OCI-M2 (cell line): ENCODE data around the gene TNFAIP2.
"Not testable (repeated sequence)": the region's sequence is repeated elsewhere in the genome, so short reads cannot be mapped to it uniquely, and the experiment has no call there.

Source experiments
- DNase-seq: peaks from one replicate; lab custom pipeline; 2025; ENCODE audit not compliant: unreplicated experiment; lab: John Stamatoyannopoulos, UW

Gene TNFAIP2

GRCh38 chr14:103107941-103108748 lies 15.1 kb upstream of the TNFAIP2 start:
- DNase-seq, result no peak

DNA sequence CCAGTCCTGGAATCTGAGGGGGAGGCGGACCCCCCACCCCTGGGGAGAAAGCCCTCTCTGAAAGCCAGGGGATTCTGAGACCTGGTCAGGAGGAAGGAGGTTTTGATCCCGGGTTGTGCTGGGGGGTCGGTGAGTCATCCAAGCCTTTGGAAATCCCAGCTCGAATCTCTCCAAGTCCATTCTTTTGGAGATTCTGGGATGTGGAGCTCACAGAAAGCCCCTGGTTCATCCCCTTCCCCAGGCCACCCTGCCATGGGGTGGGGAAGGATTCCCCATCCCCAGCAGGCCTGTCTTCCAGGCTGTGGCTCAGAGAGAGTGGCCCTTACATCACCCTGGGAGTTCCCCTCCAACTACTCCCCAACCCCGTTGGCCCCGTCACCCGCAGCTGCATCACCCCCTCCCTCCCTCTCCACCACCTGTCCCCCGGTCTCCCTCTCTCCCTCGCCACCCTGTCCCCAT lies 14.5 kb upstream of the TNFAIP2 start:
- DNase-seq, result no peak

GRCh38 chr14:103109535-103110441 lies 13.5 kb upstream of the TNFAIP2 start:
- DNase-seq, result no peak

DNA sequence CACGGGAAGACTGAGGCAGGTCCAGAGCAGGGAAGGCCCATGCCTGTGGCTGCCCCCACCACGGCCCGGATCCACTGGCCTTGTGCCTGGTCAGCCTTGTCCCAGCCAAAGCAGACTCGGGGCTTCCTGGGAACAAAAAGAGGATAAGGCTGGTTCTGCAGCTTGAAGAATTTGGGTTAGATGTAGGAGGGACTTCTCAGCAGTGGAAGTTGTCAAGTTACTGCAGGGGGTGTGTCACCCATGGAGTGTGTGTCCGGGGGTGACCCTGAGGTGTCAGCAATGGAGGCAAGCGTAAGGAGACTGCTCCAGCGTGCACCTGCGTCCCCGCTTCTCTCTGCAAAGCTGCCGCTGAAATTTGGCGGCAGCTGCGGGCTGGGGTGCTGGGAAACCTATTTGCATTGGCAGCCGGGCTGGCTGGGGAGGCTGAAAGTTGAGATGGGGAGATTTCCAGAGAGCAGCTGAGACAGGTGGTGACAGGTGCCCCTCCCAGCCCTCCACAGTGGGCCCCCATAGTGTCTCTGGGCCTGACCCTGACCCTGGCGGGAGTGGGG lies 12.5 kb upstream of the TNFAIP2 start:
- no peak for DNase-seq

- no peak for DNase-seq
These were observed 11.9 kb upstream of the TNFAIP2 start for GRCh38 chr14:103111232-103111868.

DNA sequence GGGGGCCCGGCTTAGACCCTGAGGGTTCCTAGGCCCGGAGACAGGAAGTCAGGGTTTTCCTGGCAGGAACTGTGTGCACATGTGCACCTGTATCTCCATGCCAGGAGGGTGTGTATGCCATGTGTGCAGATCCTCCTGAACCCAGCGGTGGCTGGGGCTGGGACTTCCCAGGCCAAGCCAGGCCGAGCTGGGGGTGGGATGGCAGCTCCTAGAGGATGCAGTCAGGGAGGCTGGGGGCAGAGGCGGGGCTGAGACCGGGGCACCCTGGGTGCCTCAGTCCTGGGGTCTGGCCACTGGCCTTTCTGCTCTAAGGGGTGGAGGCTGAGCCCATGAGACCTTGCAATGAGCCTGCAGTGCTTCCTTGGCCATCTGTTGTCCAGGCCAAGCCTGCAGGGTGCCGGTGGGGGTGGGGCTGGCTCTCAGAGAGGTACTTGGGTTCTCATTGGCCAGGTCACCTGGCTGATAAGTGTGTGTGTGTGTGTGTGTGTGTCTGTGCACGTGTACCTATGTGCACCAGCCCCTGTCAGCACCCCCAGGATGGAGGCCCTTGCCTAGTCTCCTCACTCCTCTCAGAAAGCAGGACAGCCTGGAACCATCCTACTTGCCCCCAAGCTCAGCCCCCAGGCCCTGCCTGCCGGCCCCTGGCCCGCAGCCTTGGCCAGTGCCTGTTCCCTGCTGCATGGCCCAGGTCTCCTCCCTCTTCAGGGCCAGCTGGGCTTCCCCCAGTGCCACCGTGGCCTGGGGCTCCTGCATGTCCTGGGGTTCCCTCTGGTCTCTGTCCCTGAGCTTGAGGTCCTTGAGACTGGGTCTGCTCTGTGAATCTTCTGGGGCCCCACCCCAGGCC lies 10.6 kb upstream of the TNFAIP2 start:
- no peak for DNase-seq

DNA sequence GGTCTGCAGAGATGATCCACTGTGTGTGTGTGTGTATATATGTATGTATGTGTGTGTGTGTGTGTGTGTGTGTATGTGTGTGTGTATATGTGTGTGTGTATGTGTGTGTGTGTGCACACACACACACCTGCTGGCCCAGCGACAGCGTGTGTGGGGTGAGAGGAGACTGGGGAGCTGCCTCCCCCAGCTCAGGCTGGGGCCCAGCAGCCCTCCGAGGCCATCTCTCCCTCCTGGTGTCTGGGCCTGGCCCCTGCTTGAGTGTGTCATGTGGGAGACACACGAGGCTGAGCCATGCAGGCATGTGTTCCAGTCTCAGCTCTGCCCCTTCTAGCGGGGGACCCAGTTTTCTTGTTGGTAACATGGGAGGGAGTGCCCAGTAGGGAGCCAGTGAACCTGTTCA lies 10.0 kb upstream of the TNFAIP2 start:
- DNase-seq, result no peak

- DNase-seq, result no peak
These were observed 9.5 kb upstream of the TNFAIP2 start for GRCh38 chr14:103113774-103114173.

DNA sequence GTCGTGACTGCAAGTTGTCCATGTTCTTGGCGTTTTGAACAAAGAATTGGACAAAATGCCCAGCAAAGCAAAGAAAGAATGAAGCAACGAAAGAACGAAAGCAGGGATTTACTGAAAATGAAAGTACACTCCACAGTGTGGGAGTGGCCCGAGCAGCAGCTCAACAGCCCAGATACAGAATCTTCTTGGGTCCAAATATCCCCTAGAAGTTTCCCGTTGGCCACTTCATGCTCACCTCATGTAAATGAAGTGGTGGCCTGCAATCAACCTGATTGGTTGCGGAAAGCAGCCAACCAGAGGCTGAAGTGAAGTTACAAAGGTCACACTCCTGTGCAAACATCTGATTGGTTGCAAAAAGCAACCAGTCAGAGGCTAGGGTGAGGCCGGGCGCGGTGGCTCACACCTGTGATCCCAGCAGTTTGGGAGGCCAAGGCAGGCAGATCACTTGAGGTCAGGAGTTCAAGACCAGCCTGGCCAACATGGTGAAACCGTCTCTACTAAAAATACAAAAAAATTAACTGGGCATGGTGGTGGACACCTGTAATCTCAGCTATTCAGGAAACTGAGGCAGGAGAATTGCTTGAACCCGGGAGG lies 8.1 kb upstream of the TNFAIP2 start:
- DNase-seq, result not testable (repeated sequence)

DNA sequence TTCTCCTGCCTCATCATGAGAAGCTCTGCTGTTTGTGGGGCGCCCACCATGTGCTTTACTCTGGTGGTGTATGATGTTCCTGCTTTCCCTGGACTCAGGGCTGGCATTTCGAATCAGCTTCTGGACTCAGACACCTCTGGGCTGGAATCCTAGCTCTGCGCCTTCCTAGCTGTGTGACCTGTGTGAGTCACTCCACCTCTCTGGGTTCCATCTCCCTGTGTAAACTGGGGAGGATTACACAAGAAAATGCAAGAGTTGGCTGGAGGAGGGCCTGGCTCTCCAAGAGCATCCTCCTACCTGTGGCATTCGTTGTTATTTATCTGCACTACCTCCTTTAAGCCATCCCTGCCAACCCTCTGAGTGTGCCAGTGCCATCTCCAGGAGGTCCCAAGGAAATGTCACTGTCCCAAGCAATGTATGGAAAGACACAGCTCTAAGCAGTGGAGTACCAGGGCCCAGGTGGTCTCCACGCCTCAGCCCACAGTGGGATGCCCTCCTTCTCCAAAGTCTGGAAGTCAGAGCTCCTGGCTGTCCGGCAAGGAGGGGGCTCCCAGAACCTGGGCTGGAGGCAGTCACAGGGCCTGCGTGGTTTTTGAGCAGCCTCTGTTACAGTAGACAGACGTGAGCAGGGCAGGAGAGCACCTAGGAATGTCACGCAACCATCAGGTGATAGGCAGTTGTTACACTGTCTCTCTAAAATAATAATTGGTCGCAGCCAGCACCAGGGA lies 7.3 kb upstream of the TNFAIP2 start:
- no peak for DNase-seq

DNA sequence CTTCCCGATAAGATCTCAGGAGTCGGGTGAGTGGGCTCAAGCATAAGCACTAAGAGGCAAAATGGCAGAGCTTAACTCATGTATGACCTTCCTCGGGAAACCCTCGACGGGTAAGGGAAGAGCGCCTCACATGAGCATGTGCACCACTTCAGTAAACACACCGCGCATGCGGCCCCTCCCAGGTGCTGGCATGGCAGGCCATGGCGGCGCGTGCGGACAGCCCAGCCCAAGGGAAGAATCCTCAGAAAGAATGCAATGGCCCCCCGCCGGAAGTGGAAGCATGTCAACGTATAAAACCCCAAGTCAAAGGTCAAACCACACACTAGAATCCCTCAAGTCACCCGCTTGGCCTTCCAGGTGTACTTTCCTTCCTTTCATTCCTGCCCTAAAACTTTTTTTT lies 6.6 kb upstream of the TNFAIP2 start:
- DNase-seq, result no peak

DNA sequence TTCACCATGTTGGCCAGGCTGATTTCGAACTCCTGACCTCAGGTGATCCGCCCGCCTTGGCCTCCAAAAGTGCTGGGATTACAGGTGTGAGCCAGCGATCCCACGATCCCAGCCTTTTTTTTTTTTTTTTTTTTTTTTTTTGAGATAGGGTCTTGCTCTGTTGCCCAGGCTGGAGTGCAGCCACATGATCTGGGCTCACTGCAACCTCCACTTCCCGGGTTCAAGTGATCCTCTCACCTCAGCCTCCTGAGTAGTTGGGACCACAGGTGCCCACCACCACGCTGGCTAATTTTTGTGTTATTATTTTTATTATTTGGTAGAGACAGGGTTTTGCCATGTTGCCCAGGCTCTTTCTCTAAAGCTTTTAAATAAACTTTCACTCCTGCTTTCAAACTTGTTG lies 5.8 kb upstream of the TNFAIP2 start:
- not testable (repeated sequence) for DNase-seq

DNA sequence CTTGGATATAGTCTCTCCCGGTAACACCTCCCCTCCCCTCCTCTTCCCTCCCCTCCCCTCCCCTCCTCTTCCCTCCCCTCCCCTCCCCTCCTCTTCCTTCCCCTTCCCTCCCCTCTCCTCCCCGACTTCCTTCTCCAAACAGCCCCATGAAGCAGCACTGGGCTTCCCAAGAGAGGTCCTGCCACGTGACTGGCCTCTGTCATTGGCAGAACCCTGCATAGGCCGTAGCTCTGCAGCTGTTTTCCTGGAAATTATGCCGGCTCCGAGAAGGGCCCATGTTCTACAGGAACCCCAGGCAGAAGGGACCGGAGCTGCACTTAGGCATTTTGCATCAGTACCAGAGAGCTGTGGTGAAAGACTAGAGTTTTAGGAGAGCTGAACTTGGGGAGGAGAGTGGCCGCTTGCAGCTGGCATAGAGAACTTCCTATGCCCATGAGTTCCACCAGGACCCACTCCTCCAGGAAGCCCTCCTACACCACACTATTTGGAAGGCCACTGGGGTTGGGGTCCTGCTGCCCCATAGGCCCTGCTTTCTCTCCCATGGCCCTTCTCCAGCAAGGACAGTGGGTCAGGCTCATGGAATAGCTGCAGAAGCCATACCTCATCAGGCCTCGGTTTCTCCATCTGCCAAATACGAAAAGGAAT lies 5.1 kb upstream of the TNFAIP2 start:
- DNase-seq, result no peak

GRCh38 chr14:103118663-103119404 lies 4.4 kb upstream of the TNFAIP2 start:
- DNase-seq, result peak; percentile 37

DNA sequence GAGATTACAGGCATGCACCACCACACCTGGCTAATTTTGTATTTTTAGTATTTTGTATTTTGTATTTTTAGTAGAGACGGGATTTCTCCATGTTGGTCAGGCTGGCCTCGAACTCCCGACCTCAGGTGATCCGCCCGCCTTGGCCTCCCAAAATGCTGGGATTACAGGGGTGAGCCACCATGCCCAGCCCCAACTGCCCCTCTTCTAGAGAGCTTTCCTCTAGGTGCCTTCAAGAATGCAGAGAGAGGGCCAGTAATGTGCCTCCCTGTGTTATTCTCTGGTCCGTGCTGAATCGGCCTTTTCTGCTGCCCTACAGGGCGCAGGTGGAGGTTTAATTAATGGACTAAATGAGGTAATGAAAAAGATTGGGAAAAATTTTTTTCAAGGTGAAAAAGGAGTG lies 3.7 kb upstream of the TNFAIP2 start:
- not testable (repeated sequence) for DNase-seq

- DNase-seq, result no peak
These were observed 2.0 kb upstream of the TNFAIP2 start for GRCh38 chr14:103121121-103121845.

DNA sequence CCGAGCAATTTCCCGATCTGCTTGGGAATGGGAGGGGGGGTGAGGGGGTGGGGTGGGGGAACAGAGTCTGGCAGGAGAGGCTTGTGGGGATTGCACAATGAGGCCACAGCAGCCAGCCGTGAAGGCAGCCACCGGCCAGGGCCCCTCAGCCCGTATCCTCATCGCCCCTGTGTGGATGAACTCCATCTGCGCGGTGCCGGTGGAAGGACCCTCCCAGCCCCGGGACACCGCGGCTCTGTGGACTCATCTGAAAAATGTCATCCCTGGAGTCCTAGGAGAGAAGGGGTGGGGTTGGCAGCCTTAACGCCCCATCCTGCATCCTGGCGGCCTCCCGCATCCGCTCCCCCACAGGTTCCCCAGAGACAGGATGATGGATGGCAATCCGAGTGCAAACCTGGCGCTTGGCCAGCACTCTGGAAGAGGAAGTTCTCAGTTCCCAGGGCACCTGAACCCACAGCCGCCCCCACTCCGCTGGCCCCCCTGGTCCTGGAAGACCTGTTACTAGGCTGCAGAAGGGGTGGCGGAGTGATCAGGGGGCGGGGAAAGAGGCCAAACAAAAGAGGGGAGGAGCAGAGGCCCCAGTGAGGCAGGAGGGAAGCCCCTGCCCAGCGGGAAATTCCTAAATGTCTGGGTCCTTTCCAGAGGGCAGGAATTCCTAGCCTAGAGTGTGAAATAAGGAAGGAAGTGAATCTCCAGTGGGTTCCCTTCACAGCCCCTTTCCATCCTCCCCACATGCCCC lies 1.2 kb upstream of the TNFAIP2 start:
- no peak for DNase-seq
